CD4-positive, alpha-beta T cell treated with Interleukin-17A for 4 hours (primary cell): ENCODE results near the gene ATP9B.

ENCODE experiments used
- DNase-seq: peaks from one replicate; pipeline ENCODE4 v3.0.0-alpha.2; 2020; ENCODE audit warnings: mixed read lengths

The ATP9B gene

GRCh38 chr18:79420033-79420745, 351.0 kb downstream of the ATP9B start:
- DNase-seq: no peak

GRCh38 chr18:79421275-79421857, 352.2 kb downstream of the ATP9B start:
- no peak for DNase-seq

GRCh38 chr18:79422022-79422782, 353.0 kb downstream of the ATP9B start:
- DNase-seq: no peak

- DNase-seq: no peak
These were observed 353.6 kb downstream of the ATP9B start for GRCh38 chr18:79422783-79423165.

- DNase-seq: no peak
These were observed 354.2 kb downstream of the ATP9B start for GRCh38 chr18:79423211-79424007.

- no peak for DNase-seq
These were observed 354.9 kb downstream of the ATP9B start for GRCh38 chr18:79424008-79424565.

GRCh38 chr18:79424880-79425568, 355.8 kb downstream of the ATP9B start:
- DNase-seq: no peak

- no peak for DNase-seq
These were observed 356.3 kb downstream of the ATP9B start for GRCh38 chr18:79425569-79425886.

- DNase-seq: no peak
These were observed 357.4 kb downstream of the ATP9B start for GRCh38 chr18:79426376-79427300.

GRCh38 chr18:79427368-79428225, 358.4 kb downstream of the ATP9B start:
- DNase-seq: no peak
